IMR-90 (cell line): ENCODE measurements around the gene ZBTB1.

Experiments used
- CHD1 ChIP-seq: IDR thresholded peaks from 2 replicates; pipeline ENCODE4 v1.6.1; 2012; ENCODE audit warnings: low read depth, low read length, improper control_type of control experiment
- FOS ChIP-seq: fragments of 150-350 bp; IDR thresholded peaks from 2 replicates; pipeline ENCODE4 v1.6.1; 2016; ENCODE audit warnings: low read depth, low read length
- MAFK ChIP-seq: IDR thresholded peaks from 2 replicates; pipeline ENCODE4 v1.6.1; 2012; ENCODE audit warnings: low read depth, low read length, improper control_type of control experiment
- POLR2A ChIP-seq: IDR thresholded peaks from 2 replicates; pipeline ENCODE4 v1.6.1; 2012; ENCODE audit warnings: mild to moderate bottlenecking, low read depth, low read length
- RAD21 ChIP-seq: IDR thresholded peaks from 2 replicates; pipeline ENCODE4 v1.6.1; 2012; ENCODE audit warnings: low read length, improper control_type of control experiment
- RFX5 ChIP-seq: IDR thresholded peaks from 2 replicates; pipeline ENCODE4 v1.8.0; 2012; ENCODE audit warnings: low read depth, mild to moderate bottlenecking, low read length, moderate library complexity
- SMC3 ChIP-seq: fragments of 150-350 bp; IDR thresholded peaks from 2 replicates; pipeline ENCODE4 v1.6.1; 2016; ENCODE audit warnings: low read depth, mild to moderate bottlenecking, antibody characterized with exemption, low read length, moderate library complexity
- TF ChIP-seq, protein P1 (sequence below): conservative IDR thresholded peaks from 2 replicates; pipeline ENCODE4 v1.5.1; 2012; ENCODE audit warnings: mild to moderate bottlenecking, low read depth, low read length, improper control_type of control experiment
- TF ChIP-seq, protein P2 (sequence below): fragments of 150-350 bp; IDR thresholded peaks from 2 replicates; pipeline ENCODE4 v1.6.1; 2017; ENCODE audit warnings: mild to moderate bottlenecking, antibody characterized with exemption, low read length, low read depth
- TF ChIP-seq, protein P3 (sequence below): fragments of 150-350 bp; IDR thresholded peaks from 2 replicates; pipeline ENCODE4 v1.6.1; 2016; ENCODE audit warnings: low read depth, mild to moderate bottlenecking, low read length, moderate library complexity, borderline replicate concordance

DNA sequence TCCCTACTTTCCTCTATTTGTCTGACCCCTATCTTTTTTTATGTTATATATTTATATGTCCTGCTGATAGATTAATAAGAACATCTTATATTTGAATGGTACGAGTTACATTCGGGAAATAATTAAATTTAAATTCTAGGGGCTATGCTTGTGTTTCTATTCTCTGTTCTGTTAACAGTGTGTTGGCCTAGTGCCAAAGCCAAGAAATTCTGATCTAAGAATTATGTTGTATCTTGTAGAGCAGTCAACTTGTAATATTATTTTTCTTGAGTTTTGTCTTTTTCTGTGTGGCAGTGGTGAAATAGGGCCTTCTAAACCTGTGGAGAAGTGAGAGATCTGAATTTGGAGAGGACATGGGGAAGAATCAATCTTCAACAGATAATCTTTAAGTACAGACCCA, 27.0 kb downstream of the ZBTB1 start:
- TF ChIP-seq, protein P1, sequence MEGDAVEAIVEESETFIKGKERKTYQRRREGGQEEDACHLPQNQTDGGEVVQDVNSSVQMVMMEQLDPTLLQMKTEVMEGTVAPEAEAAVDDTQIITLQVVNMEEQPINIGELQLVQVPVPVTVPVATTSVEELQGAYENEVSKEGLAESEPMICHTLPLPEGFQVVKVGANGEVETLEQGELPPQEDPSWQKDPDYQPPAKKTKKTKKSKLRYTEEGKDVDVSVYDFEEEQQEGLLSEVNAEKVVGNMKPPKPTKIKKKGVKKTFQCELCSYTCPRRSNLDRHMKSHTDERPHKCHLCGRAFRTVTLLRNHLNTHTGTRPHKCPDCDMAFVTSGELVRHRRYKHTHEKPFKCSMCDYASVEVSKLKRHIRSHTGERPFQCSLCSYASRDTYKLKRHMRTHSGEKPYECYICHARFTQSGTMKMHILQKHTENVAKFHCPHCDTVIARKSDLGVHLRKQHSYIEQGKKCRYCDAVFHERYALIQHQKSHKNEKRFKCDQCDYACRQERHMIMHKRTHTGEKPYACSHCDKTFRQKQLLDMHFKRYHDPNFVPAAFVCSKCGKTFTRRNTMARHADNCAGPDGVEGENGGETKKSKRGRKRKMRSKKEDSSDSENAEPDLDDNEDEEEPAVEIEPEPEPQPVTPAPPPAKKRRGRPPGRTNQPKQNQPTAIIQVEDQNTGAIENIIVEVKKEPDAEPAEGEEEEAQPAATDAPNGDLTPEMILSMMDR = no peak
- TF ChIP-seq MAFK (no peak), POLR2A (no peak), CHD1 (no peak), SMC3 (no peak), FOS (no peak), RFX5 (no peak), RAD21 (no peak)
- TF ChIP-seq, protein P2, sequence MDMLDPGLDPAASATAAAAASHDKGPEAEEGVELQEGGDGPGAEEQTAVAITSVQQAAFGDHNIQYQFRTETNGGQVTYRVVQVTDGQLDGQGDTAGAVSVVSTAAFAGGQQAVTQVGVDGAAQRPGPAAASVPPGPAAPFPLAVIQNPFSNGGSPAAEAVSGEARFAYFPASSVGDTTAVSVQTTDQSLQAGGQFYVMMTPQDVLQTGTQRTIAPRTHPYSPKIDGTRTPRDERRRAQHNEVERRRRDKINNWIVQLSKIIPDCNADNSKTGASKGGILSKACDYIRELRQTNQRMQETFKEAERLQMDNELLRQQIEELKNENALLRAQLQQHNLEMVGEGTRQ = no peak
- TF ChIP-seq, protein P3, sequence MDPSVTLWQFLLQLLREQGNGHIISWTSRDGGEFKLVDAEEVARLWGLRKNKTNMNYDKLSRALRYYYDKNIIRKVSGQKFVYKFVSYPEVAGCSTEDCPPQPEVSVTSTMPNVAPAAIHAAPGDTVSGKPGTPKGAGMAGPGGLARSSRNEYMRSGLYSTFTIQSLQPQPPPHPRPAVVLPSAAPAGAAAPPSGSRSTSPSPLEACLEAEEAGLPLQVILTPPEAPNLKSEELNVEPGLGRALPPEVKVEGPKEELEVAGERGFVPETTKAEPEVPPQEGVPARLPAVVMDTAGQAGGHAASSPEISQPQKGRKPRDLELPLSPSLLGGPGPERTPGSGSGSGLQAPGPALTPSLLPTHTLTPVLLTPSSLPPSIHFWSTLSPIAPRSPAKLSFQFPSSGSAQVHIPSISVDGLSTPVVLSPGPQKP = no peak
